HepG2 (cell line): Measurements from ENCODE around the gene TSGA10IP. TPM values are rescaled to one million over a fixed set of nuclear protein-coding genes. Genes with fewer than 3 reads are reported as not detected.

Experiments
- ATAC-seq: fragments of 200-7000 bp; cut with Tn5 transposase; 3 replicates; pipeline ENCODE4 v1.9.1; 2020; ENCODE audit warnings: mild to moderate bottlenecking, moderate library complexity
- BruUV-seq: library from RNA; stranded (reverse); fragments of 400-500 nt; replicated peaks from 2 replicates; lab custom pipeline; 2021; lab: Mats Ljungman, UMichigan
- CTCF ChIA-PET: fragments of 300-600 bp; formaldehyde crosslinking; extraction: SDS; loops from one replicate; lab custom pipeline; 2021; ENCODE audit warnings: low total read pairs, inconsistent platforms, low intra/inter-chr PET ratio; lab: Yijun Ruan, JAX
- POLR2A ChIA-PET: fragments of 350-600 bp; sonication (Branson Sonifier 250); formaldehyde crosslinking; loops from one replicate; lab custom pipeline; 2020; ENCODE audit warnings: antibody characterized with exemption, inconsistent platforms; lab: Yijun Ruan, JAX
- DNase-seq: peaks from one replicate; pipeline ENCODE4 v3.0.0-alpha.2; 2015; ENCODE audit warnings: low spot score
- FAIRE-seq: peaks from 3 replicates; lab custom pipeline; 2011; peaks lifted over from hg19 to GRCh38; lab: Jason Lieb, UNC
- H2AFZ ChIP-seq: one replicate; pipeline ENCODE4 v1.6.1; 2011; ENCODE audit warnings: low read length, inconsistent platforms
- H3K27ac ChIP-seq: fragments of 300-600 bp; 3 replicates; pipeline ENCODE4 v1.8.0; 2011; ENCODE audit warnings: mixed run types, mild to moderate bottlenecking, mixed read lengths, low read length, inconsistent platforms; ENCODE audit not compliant: insufficient read depth; ENCODE audit errors: extremely low read length
- H3K27me3 ChIP-seq, 2 experiments: fragments of 200-600 bp in 1 of 2; 2 replicates in 1 of 2; 3 replicates in 1 of 2; pipeline versions ENCODE4 v1.6.0 to v1.8.0; 2011; ENCODE audit warnings: low read length in 2 of 2, mild to moderate bottlenecking in 2 of 2, moderate library complexity in 2 of 2, inconsistent platforms in 1 of 2; ENCODE audit not compliant: insufficient read depth in 2 of 2, control insufficient read depth in 1 of 2
- H3K36me3 ChIP-seq, 2 experiments: fragments of 200-600 bp in 1 of 2; replicated peaks in 1 of 2; 2 replicates in 1 of 2; 3 replicates in 1 of 2; pipeline versions ENCODE4 v1.5.1 to v1.8.0; 2011; ENCODE audit warnings: low read length in 2 of 2, inconsistent platforms in 1 of 2; ENCODE audit not compliant: insufficient read depth in 2 of 2, control insufficient read depth in 1 of 2
- H3K4me1 ChIP-seq: 2 replicates; pipeline ENCODE4 v1.5.1; 2012; ENCODE audit warnings: low read length, inconsistent platforms; ENCODE audit not compliant: insufficient read depth
- H3K4me2 ChIP-seq: 2 replicates; pipeline ENCODE4 v1.6.0; 2011; ENCODE audit warnings: low read depth, low read length, inconsistent platforms
- H3K4me3 ChIP-seq, 3 experiments: fragments of 200-600 bp in 1 of 3; sonication (generic), shearing (Covaris generic) in 1 of 3; replicated peaks in 1 of 3; 2 replicates each; pipeline ENCODE4 v1.5.1; 2011 to 2016; ENCODE audit warnings: low read length in 3 of 3, inconsistent platforms in 2 of 3, low read depth in 2 of 3, mild to moderate bottlenecking in 2 of 3, control low read depth in 1 of 3, mixed read lengths in 1 of 3; ENCODE audit not compliant: insufficient read depth in 1 of 3
- H3K79me2 ChIP-seq: one replicate; pipeline ENCODE4 v1.6.1; 2011; ENCODE audit warnings: low read length, inconsistent platforms; ENCODE audit not compliant: insufficient read depth
- H3K9ac ChIP-seq: 2 replicates; pipeline ENCODE4 v1.6.0; 2011; ENCODE audit warnings: mild to moderate bottlenecking, low read depth, low read length, inconsistent platforms; ENCODE audit not compliant: insufficient read depth
- H3K9me3 ChIP-seq: 2 replicates; pipeline ENCODE4 v1.5.1; 2012; ENCODE audit warnings: mild to moderate bottlenecking, low read length
- H4K20me1 ChIP-seq: 2 replicates; pipeline ENCODE4 v1.6.0; 2011; ENCODE audit warnings: inconsistent platforms, mild to moderate bottlenecking, low read length, moderate library complexity; ENCODE audit not compliant: insufficient read depth
- ATAD3A ChIP-seq: sonication (generic); formaldehyde crosslinking; IDR thresholded peaks from 2 replicates; pipeline ENCODE4 v1.4.0; 2020; ENCODE audit warnings: missing genetic modification reagents
- ELF3 ChIP-seq: IDR thresholded peaks from 2 replicates; pipeline ENCODE4 v1.6.1; 2016; ENCODE audit warnings: missing genetic modification reagents, missing compliant biosample characterization
- NFYB ChIP-seq: sonication (generic); formaldehyde crosslinking; IDR thresholded peaks from 2 replicates; pipeline ENCODE4 v1.4.0; 2020; ENCODE audit warnings: missing genetic modification reagents
- RNF2 ChIP-seq: fragments of 450-650 bp; conservative IDR thresholded peaks from 2 replicates; pipeline ENCODE4 v1.6.1; 2016; ENCODE audit warnings: low read depth
- SMARCC2 ChIP-seq: fragments of 450-650 bp; IDR thresholded peaks from 2 replicates; pipeline ENCODE4 v1.6.1; 2017; ENCODE audit warnings: antibody characterized with exemption, mild to moderate bottlenecking
- ZNF331 ChIP-seq: sonication (generic); formaldehyde crosslinking; IDR thresholded peaks from 2 replicates; pipeline ENCODE4 v1.4.0; 2020; ENCODE audit warnings: missing genetic modification reagents
- WGBS: methylation state at CpG from one replicate; pipeline ENCODE4 v1.1.6; 2017; ENCODE audit warnings: low lambda C conversion rate; 5-methylcytosine and 5-hydroxymethylcytosine counted together
- in situ Hi-C: cut with HindIII; loops from 2 replicates; pipeline ENCODE4 v1.10.0; 2017; ENCODE audit warnings: low pct_unique_long_range_greater_than_20kb; ENCODE audit not compliant: extremely low pct_ligation_motif_present
- intact Hi-C: fragments of 100-400 bp; cut with micrococcal nuclease; formaldehyde crosslinking; loops from one replicate; pipeline ENCODE4 v1.10.0; 2022; ENCODE audit not compliant: unreplicated experiment
- polyA plus RNA-seq, 8 experiments: library from polyadenylated mRNA; depleted of rRNA in 3 of 8; stranded (reverse) in 7 of 8; unstranded in 1 of 8; fragments of >200 nt; fragmentation: Illumina TruSeq in 4 of 8; extraction: Trizol in 4 of 8; gene quantifications; 2 replicates each; pipeline versions ENCODE4 v1.2.1 to v1.2.3, GENCODE V29; 2011 to 2016; ENCODE audit warnings: low read depth in 4 of 8, missing spikeins in 1 of 8, mixed read lengths in 1 of 8; ENCODE audit not compliant: insufficient read depth in 1 of 8
- total RNA-seq, 5 experiments: library from RNA; depleted of rRNA; stranded (reverse); fragments of >200 nt; fragmentation: Illumina TruSeq; extraction: Trizol; gene quantifications; 2 replicates each; pipeline ENCODE4 v1.2.3, GENCODE V29; 2016; ENCODE audit warnings: low read depth in 1 of 5
- TF ChIP-seq, protein P1 (sequence below), 2 experiments: fragments of 450-650 bp in 1 of 2; sonication (generic) in 1 of 2; formaldehyde crosslinking; IDR thresholded peaks; 2 replicates each; pipeline versions ENCODE4 v1.5.0 to v1.8.0; 2020 to 2022; ENCODE audit warnings: mild to moderate bottlenecking in 1 of 2, missing genetic modification reagents in 1 of 2
- TF ChIP-seq, protein P2 (sequence below): sonication (generic); formaldehyde crosslinking; IDR thresholded peaks from 2 replicates; pipeline ENCODE4 v1.4.0; 2020; ENCODE audit warnings: missing genetic modification reagents
- TF ChIP-seq, protein P3 (sequence below): sonication (generic); formaldehyde crosslinking; IDR thresholded peaks from 2 replicates; pipeline ENCODE4 v1.5.0; 2020; ENCODE audit warnings: mild to moderate bottlenecking, missing genetic modification reagents
- TF ChIP-seq, protein P4 (sequence below): sonication (generic); formaldehyde crosslinking; IDR thresholded peaks from 2 replicates; pipeline ENCODE4 v1.4.0; 2020; ENCODE audit warnings: mild to moderate bottlenecking, missing genetic modification reagents

Gene TSGA10IP
- total and polyA plus RNA-seq, 2 of the 13 experiments (the other 11 are each of a cell fraction or from before 2014, with no cell fraction given) = not detected

DNA sequence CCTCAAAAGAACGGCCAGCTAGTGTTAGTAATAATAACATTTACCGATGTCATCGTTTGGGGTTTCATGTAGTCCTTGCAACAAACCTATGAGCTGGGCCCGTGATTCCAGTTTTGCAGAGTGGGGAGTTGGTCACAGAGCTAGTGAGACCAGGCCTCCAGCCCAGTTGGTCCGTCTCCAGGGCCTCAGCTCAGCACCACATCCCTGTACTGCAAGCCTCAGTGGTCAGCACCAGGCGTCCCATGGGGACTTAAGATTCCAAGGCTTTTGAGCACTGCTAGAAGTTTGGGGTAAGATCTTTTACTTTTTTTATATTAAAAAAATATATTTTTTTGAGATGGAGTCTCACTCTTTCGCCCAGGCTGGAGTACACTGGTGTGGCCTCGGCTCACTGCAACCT is 1.1 kb upstream of the TSGA10IP start:
- Histone ChIP-seq H3K79me2 (no peaks in the 10 kb centered on the region), H3K4me1 (peaks cover 74% of the 10 kb centered on the region), H4K20me1 (no peaks in the 10 kb centered on the region), H3K27me3 (peaks cover 0 to 30% of the 10 kb centered on the region in 2 experiments; a peak in 4 of 5 replicates), H3K4me3 (no peak overlapping the region), H3K27ac (no peak overlapping the region), H2AFZ (no peak overlapping the region), H3K4me2 (no peak overlapping the region; the same call in 1 of the 2 replicates), H3K9me3 (no peaks in the 10 kb centered on the region), H3K36me3 (no peaks in the 10 kb centered on the region), H3K9ac (no peak overlapping the region)
- in situ Hi-C loops = no loop called here
- DNase-seq (no peak), ATAC-seq (no peak), FAIRE-seq (no peak)
- POLR2A ChIA-PET = no interaction called here
- WGBS = 78% methylated on average over 7 of the region's 8 CpGs
- intact Hi-C loops = no loop called here
- CTCF ChIA-PET = no interaction called here
- BruUV-seq = no TSS peak
- TF ChIP-seq, protein P1, sequence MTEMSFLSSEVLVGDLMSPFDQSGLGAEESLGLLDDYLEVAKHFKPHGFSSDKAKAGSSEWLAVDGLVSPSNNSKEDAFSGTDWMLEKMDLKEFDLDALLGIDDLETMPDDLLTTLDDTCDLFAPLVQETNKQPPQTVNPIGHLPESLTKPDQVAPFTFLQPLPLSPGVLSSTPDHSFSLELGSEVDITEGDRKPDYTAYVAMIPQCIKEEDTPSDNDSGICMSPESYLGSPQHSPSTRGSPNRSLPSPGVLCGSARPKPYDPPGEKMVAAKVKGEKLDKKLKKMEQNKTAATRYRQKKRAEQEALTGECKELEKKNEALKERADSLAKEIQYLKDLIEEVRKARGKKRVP (CRISPR knock-in tag; IDR thresholded peaks at IDR 0.05) = no peak
- TF ChIP-seq, protein P2, sequence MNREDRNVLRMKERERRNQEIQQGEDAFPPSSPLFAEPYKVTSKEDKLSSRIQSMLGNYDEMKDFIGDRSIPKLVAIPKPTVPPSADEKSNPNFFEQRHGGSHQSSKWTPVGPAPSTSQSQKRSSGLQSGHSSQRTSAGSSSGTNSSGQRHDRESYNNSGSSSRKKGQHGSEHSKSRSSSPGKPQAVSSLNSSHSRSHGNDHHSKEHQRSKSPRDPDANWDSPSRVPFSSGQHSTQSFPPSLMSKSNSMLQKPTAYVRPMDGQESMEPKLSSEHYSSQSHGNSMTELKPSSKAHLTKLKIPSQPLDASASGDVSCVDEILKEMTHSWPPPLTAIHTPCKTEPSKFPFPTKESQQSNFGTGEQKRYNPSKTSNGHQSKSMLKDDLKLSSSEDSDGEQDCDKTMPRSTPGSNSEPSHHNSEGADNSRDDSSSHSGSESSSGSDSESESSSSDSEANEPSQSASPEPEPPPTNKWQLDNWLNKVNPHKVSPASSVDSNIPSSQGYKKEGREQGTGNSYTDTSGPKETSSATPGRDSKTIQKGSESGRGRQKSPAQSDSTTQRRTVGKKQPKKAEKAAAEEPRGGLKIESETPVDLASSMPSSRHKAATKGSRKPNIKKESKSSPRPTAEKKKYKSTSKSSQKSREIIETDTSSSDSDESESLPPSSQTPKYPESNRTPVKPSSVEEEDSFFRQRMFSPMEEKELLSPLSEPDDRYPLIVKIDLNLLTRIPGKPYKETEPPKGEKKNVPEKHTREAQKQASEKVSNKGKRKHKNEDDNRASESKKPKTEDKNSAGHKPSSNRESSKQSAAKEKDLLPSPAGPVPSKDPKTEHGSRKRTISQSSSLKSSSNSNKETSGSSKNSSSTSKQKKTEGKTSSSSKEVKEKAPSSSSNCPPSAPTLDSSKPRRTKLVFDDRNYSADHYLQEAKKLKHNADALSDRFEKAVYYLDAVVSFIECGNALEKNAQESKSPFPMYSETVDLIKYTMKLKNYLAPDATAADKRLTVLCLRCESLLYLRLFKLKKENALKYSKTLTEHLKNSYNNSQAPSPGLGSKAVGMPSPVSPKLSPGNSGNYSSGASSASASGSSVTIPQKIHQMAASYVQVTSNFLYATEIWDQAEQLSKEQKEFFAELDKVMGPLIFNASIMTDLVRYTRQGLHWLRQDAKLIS (CRISPR knock-in tag) = no peak
- TF ChIP-seq ELF3 (CRISPR knock-in tag) (no peak), NFYB (CRISPR knock-in tag) (no peak), ATAD3A (CRISPR knock-in tag) (no peak), RNF2 (no peak), SMARCC2 (no peak), ZNF331 (CRISPR knock-in tag) (no peak)
- TF ChIP-seq, protein P3, sequence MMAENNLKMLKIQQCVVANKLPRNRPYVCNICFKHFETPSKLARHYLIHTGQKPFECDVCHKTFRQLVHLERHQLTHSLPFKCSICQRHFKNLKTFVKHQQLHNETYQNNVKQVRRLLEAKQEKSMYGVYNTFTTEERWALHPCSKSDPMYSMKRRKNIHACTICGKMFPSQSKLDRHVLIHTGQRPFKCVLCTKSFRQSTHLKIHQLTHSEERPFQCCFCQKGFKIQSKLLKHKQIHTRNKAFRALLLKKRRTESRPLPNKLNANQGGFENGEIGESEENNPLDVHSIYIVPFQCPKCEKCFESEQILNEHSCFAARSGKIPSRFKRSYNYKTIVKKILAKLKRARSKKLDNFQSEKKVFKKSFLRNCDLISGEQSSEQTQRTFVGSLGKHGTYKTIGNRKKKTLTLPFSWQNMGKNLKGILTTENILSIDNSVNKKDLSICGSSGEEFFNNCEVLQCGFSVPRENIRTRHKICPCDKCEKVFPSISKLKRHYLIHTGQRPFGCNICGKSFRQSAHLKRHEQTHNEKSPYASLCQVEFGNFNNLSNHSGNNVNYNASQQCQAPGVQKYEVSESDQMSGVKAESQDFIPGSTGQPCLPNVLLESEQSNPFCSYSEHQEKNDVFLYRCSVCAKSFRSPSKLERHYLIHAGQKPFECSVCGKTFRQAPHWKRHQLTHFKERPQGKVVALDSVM (CRISPR knock-in tag) = no peak
- TF ChIP-seq, protein P4, sequence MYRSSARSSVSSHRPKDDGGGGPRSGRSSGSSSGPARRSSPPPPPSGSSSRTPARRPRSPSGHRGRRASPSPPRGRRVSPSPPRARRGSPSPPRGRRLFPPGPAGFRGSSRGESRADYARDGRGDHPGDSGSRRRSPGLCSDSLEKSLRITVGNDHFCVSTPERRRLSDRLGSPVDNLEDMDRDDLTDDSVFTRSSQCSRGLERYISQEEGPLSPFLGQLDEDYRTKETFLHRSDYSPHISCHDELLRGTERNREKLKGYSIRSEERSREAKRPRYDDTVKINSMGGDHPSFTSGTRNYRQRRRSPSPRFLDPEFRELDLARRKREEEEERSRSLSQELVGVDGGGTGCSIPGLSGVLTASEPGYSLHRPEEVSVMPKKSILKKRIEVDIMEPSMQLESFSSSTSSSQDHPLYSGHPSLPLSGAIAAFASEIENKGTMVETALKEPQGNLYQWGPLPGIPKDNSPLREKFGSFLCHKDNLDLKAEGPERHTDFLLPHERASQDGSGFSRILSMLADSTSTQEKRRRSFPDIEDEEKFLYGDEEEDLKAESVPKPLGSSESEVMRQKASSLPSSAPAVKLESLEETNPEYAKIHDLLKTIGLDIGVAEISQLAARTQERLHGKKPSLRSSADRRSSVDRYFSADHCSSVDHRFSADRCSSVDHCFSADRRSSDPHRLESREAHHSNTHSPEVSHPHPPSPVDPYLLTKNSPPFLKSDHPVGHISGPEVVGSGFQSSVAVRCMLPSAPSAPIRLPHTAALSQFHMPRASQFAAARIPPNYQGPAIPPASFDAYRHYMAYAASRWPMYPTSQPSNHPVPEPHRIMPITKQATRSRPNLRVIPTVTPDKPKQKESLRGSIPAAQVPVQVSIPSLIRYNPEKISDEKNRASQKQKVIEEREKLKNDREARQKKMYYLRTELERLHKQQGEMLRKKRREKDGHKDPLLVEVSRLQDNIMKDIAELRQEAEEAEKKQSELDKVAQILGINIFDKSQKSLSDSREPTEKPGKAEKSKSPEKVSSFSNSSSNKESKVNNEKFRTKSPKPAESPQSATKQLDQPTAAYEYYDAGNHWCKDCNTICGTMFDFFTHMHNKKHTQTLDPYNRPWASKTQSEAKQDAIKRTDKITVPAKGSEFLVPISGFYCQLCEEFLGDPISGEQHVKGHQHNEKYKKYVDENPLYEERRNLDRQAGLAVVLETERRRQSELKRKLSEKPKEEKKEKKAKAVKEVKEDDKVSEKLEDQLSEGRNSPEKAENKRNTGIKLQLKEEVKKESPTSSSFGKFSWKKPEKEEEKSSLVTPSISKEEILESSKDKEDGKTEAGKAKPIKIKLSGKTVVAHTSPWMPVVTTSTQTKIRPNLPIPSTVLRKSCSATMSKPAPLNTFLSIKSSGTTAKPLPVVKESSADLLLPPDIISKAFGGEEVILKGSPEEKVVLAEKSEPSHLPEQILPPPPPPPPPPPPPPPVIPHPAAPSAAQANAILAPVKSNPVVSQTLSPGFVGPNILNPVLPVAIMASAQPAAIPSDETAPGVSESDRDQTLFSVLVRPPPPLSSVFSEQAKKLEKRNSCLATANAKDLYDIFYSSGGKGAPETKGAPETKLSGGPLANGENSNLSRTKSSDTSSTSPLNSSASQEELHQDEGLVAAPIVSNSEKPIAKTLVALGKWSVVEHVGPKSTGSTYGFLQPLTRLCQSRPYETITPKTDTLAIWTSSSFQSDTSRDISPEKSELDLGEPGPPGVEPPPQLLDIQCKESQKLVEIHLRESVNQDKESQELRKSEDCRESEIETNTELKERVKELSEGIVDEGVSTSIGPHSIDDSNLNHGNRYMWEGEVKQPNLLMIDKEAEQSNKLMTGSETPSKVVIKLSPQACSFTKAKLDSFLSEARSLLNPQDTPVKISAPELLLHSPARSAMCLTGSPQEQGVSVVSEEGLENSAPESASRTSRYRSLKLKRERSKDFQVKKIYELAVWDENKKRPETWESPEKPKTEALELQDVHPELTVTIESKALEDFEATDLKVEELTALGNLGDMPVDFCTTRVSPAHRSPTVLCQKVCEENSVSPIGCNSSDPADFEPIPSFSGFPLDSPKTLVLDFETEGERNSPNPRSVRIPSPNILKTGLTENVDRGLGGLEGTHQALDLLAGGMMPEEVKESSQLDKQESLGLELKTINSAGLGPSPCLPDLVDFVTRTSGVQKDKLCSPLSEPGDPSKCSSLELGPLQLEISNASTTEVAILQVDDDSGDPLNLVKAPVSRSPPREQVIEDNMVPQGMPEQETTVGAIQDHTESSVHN (CRISPR knock-in tag) = no peak
